ENCODE data around the gene FN1.
"Not testable (repeated sequence)": the region's sequence is repeated elsewhere in the genome, so short reads cannot be mapped to it uniquely, and the experiment has no call there.

FN1 gene

GRCh38 chr2:215363461-215364156 lies 72.3 kb downstream of the FN1 start:
- no peak for DNase-seq

- DNase-seq = no peak
Measured at GRCh38 chr2:215363039-215363438, 72.8 kb downstream of the FN1 start.

- no peak for DNase-seq
Measured at GRCh38 chr2:215362562-215362904, 73.3 kb downstream of the FN1 start.

DNA sequence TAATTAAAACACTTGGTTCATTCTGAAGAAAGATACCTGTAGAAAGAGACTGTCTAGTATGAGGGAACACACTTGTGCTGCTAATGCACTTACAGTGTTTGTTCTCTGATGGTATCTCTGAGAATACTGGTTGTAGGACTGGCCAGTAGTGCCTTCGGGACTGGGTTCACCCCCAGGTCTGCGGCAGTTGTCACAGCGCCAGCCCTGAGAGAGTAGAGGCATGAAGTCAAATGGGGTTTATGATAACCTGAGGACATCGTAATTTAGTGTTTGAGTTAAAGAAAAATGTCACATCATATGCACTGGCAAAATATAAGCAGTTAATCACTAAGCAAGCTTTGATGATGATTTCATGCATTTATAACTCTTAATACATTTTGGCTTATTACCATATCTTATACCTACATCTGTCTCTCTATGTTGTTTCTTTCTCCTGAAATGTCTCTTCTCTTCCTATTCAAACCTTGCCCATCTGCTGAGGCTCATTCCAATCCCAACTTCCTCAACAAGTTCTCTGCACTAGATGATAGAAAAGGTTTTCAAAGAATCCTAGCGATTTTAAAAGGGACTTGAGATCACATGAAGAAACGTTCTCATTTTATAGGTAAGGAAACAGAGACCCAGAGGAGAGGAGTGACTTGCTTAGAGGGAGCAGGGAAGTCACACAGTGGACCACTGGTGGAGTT lies 73.8 kb downstream of the FN1 start:
- no peak for DNase-seq

- no peak for DNase-seq
Measured at GRCh38 chr2:215361211-215361875, 74.5 kb downstream of the FN1 start.

GRCh38 chr2:215360596-215360995 lies 75.3 kb downstream of the FN1 start:
- DNase-seq = no peak

- DNase-seq = not testable (repeated sequence)
Measured at GRCh38 chr2:215360059-215360458, 75.8 kb downstream of the FN1 start.

- no peak for DNase-seq
Measured at GRCh38 chr2:215359576-215359922, 76.3 kb downstream of the FN1 start.

DNA sequence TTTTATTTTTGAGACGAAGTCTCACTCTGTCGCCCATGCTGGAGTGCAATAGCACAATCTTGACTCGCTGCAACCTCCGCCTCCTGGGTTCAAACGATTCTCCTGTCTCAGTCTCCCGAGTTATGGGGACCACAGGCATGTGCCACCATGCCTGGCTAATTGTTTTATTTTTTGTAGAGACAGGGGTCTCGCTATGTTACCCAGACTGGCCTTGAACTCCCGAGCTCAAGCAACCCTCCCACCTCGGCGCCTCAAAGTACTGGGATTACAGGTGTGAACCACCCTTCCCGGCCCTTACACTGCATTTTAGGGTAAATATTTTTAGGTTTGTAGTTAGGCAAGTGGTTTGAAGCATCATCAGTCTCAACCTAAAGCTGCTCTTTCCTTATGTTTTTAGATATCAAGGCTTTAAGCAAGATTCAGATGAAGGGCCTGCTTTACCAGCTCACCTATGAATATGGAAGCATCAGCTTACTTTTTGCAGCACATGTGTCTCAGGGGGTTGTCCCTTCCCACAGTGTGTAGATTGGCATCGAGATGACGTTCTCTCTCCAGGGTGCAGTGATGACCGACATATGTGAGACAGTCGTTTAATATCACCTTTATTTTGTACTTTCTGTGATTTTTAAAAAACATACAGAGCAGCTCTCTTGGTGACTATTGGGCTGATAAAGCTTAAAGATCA lies 76.8 kb downstream of the FN1 start:
- DNase-seq = no peak

DNA sequence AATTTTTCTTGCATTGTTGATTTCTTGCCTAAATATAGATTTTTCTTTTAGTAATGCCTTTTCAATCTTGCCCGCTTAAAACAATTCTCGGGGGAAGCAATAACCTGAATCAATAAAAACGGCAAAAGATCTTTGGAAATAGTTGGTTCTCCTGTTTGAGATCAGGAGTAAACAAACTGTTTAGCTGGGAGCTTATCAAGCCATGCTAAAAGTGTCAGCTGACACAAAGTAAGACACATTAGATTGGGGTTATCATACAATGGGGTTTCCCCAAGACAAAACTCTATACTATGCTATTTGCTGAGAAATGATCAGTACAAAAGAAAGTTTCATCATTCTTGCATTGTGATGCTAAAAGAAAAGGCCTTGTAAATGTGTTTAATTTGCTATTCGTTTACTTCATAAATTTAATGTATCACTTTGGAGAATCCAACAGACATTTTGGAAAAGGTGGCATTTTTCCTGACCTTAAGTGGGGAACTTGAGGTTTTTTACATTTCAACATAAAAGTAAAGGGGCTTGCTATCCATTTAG lies 77.5 kb downstream of the FN1 start:
- DNase-seq = no peak

DNA sequence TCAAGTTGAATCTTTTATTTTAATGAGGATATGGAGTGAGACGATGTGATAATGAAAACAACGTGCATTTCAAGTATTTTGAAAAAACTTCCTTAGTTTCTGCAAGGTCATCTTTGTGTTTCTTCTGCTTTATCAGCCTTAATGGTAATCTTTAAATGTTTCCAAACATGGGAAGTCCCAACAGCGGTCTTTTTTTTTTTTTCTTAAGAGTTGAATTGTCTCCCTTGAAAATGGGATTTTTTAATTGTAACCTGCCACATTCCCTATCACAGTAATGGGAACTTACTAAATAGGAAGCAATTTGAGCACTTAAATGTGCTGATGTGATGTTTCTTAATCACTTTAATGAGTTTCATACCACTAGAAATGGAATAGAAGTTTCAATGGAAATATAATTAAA lies 78.2 kb downstream of the FN1 start:
- no peak for DNase-seq

DNA sequence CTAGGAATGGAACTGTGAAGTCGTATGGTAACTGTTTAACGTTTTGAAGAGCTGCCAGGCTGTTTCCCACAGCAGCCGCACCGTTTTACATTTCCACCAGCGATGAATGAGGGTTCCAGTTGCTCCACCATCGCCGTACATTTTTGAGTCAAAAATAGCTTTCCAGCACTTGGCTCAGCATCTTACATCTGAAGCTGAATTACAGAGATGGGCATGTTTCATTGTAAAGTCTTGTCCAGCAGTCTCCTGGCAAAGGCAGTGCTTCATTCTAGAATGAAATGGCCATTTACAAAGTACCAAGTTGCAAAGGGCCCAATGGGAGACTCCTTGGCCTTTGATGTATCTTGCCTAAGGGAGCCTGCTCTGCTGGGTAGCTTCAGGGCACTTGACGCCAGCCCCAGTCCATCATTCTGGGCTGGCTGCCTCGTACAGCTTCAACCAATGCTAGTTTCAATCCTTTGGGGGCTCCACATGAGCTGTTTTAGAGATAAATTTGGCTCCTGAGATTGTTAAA lies 78.9 kb downstream of the FN1 start:
- DNase-seq = no peak

DNA sequence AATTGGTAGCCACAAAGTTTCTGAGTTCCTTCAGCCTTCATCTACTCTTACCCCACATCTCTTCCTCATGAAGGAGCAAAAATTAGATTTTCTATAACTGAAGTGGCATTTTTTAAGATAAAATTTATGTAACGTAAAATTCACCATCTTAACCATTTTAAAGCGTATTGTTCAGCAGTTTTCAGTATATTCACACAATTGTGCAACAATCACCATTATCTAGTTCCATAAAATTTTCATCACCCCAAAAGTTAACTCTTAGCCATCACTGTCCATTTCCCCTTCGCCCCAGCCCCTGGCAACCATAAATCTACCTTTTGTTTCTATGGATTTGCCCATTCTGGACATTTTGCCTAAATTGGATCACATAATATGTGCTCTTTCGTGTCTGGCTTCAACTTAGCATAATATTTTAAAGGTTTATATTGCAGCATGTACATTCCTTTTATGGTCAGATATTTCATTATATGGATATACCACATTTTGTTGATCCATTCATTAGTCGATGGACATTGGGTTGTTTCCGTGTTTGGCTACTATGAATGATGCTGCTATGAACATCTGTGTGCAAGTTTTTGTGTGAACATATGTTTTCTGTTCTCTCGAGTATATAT lies 79.4 kb downstream of the FN1 start:
- no peak for DNase-seq

- no peak for DNase-seq
Measured at GRCh38 chr2:215355801-215356200, 80.1 kb downstream of the FN1 start.

- DNase-seq = no peak
Measured at GRCh38 chr2:215354771-215355695, 80.8 kb downstream of the FN1 start.

- no peak for DNase-seq
Measured at GRCh38 chr2:215352602-215353001, 83.3 kb downstream of the FN1 start.

DNA sequence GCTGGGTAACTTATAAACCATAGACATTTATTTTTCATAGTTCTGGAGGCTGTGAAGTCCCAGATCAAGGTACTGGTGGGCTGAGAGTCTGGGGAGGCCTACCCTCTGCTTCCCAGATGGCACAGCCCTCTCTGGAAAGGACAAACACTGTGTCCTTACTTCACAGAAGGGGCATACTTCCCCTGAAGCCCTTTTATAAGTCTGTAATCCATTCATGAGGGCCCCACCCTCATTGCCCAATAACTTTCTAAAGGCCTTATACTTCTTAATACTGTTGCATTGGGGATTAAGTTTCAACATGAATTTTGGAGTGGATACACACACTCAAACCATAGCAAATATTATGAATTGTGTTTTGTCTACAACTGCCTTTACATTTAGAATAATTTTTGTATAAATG lies 88.0 kb downstream of the FN1 start:
- no peak for DNase-seq

- DNase-seq = no peak
Measured at GRCh38 chr2:215338883-215339679, 96.8 kb downstream of the FN1 start.

GRCh38 chr2:215332872-215333595 lies 102.8 kb downstream of the FN1 start:
- DNase-seq = peak; percentile 36

DNA sequence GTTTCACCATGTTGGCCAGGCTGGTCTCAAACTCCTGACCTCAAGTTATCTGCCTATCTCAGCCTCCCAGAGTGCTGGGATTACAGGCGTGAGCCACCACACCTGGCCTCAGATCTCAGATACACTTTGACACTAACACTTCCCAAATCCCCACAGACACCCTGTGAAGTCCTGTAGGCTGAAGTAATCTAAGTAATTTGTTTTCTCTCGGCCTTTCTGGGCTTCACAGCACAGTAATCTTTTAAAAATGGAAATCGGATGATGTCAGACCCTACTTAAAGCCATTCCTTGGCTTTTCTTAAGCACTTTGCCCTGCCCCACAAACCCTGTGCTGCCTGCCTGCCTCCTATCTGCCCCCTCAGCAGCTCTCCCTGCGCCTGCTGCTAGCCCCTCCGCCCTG lies 107.8 kb downstream of the FN1 start:
- no peak for DNase-seq

All from NCI-H526 treated with DMSO at 0.1 percent for 48 hours (cell line).